Left cardiac atrium (tissue), 4 donors: ENCODE data around the gene UGT1A4. TPM values are rescaled to one million over a fixed set of nuclear protein-coding genes. Genes with fewer than 3 reads are reported as not detected.
"Not testable (repeated sequence)": the region's sequence is repeated elsewhere in the genome, so short reads cannot be mapped to it uniquely, and the experiment has no call there.

Experiments used
- ATAC-seq, 2 donors: fragments of 200-7000 bp; cut with Tn5 transposase; one replicate each; pipeline ENCODE4 v1.9.1; 2020; ENCODE audit warnings: mild to moderate bottlenecking in 2 of 2, moderate library complexity in 2 of 2
- DNase-seq: peaks from one replicate; pipeline ENCODE4 v3.0.0-alpha.2; 2020
- intact Hi-C, 2 donors: fragments of 100-400 bp; cut with DNase I; formaldehyde crosslinking; loops; one replicate each; pipeline versions ENCODE4 v1.14.1 to v1.15.1; 2022 to 2023
- total RNA-seq, 2 donors: library from RNA; stranded (reverse); fragmentation: NEBNext Ultra II Directional; extraction: Animal tissue kit (Norgen Biotek cat#: 25700); gene quantifications; one replicate each; pipeline ENCODE4 v1.2.1, GENCODE V29; 2021
- donor health status: DM: no; HTN: yes; CAD: no.
- donor health status: DM: no; HTN: yes; CAD: no; lungs with severe emphysema.
- donor health status: DM: yes; HTN: yes; CAD: no.
- donor health status: Dilated cardiomyopathy.

The UGT1A4 gene
- total RNA-seq, 2 donors from 2014 or later, result not detected

DNA sequence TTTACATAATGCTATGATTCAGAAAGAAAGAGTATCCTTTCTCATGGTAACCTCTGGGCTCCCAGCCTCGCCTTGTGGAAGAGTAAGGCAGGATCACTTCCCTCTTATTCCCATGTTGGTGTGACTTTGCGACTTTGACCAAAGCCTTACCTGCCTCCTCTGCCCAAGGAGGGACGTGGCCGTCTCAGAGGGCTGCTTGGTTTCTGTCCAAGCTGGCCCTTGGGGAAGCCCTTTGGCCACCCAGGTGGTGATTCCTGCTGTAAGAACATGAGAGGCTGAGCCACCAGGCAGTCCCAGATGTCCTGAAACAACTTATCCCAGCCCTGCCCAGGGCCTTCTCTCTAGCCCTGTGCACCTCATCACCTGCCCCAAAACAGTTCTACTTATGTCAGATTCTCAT, 19.8 kb upstream of the UGT1A4 start:
- intact Hi-C loops, result no loop called here
- ATAC-seq (no peak), DNase-seq (no peak)

- intact Hi-C loops, result no loop called here
- no peak for DNase-seq
- no peak for ATAC-seq
Measured at GRCh38 chr2:233699424-233700027, 19.0 kb upstream of the UGT1A4 start.

DNA sequence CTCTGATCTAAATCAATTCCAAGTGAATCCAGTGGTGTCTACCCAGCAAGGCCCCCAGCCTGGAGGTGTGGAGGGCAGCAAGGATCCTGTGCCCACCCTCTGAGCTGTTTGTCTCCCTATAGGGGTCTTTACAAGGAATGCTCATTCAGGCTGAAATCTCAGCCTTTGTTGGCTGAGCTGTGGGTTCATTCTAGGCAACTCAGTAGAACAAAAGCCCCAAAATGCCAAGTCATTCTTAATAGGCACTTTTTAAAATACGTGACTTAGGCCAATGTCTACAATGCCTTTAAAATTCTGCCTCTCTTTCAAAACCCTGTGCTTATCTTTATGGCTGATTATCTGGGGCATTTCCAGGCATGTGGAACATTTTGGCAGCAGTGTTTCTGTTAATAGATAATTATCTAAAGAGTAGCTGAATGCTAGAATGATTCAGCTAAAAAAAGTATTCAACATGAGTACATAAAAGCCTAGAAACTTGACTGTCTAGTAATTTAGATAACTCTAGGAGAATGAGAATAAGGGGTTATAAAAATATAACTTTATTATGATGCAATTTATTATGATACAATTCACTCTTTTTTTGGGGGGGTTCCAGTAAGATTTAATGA, 18.4 kb upstream of the UGT1A4 start:
- DNase-seq (no peak), ATAC-seq (peak in 1 of 2 donors; percentile 44)
- intact Hi-C loops, result no loop called here

DNA sequence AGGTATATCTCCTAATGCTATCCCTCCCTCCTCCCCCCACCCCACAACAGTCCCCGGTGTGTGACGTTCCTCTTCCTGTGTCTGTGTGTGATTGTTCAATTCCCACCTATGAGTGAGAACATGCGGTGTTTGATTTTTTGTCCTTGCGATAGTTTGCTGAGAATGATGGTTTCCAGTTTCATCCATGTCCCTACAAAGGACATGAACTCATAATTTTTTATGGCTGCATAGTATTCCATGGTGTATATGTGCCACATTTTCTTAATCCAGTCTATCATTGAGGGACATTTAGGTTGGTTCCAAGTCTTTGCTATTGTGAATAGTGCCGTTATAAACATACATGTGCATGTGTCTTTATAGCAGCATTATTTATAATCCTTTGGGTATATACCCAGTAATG, 17.7 kb upstream of the UGT1A4 start:
- DNase-seq, intact Hi-C loops, ATAC-seq: not testable (repeated sequence)

- intact Hi-C loops, result no loop called here
- ATAC-seq, result no peak
- no peak for DNase-seq
Measured at GRCh38 chr2:233702238-233702637, 16.3 kb upstream of the UGT1A4 start.

- ATAC-seq, result peak in 1 of 2 donors; percentile 75
- intact Hi-C loops, result no loop called here
- no peak for DNase-seq
Measured at GRCh38 chr2:233705911-233706506, 12.5 kb upstream of the UGT1A4 start.

DNA sequence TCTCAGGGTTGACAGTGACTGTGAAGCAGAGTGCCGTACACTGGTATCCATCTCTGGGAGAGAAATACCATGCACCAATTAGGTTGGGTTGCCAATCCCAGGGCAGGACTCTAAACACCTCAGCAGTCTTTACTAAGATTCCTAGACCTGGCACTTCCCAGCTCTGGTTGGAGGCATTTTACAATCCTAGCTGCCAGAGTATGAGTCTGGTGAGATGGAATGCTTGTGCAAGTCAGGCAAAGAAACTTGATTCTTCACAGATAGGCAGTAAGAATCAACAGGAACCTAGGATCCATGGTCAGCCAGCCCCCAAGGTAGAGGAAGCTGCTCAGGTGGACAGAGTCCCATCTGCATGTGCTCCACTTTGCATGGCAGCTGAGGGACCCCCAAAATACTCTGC, 11.8 kb upstream of the UGT1A4 start:
- peak in 1 of 2 donors; percentile 78 for ATAC-seq
- intact Hi-C loops, result no loop called here
- DNase-seq, result no peak

GRCh38 chr2:233707940-233708644, 10.4 kb upstream of the UGT1A4 start:
- intact Hi-C loops, result no loop called here
- DNase-seq, result no peak
- ATAC-seq, result no peak

DNA sequence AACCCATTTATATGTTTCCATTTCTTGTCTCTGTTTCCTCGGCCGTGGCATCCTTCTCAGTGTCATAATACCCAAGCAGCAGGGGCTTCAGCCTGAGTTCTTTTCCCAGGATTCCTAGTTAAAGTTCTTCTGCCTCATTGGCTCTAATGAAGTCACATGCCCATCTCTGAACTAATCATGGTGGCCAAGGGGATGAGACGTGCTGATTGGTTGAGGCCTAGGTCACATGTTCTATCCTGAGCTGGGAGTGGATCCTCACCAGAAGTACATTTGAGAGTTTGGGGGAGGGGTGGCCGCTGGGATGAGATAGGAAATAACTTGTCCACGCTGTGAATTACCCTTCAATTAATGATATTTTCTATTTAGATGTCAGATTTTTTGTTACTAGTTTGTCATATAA, 9.6 kb upstream of the UGT1A4 start:
- intact Hi-C loops, result no loop called here
- ATAC-seq (no peak), DNase-seq (no peak)

GRCh38 chr2:233711312-233712008, 7.1 kb upstream of the UGT1A4 start:
- intact Hi-C loops, result no loop called here
- peak; percentile 78 for DNase-seq
- ATAC-seq, result peak; percentile 78 to 90

- intact Hi-C loops, result no loop called here
- ATAC-seq (no peak), DNase-seq (no peak)
Measured at GRCh38 chr2:233712611-233713261, 5.8 kb upstream of the UGT1A4 start, which contains the start of gene UGT1A5. Gene UGT1A5 (plus strand): TSS chr2:233712907. CDS start chr2:233712992, 85 bp downstream.

DNA sequence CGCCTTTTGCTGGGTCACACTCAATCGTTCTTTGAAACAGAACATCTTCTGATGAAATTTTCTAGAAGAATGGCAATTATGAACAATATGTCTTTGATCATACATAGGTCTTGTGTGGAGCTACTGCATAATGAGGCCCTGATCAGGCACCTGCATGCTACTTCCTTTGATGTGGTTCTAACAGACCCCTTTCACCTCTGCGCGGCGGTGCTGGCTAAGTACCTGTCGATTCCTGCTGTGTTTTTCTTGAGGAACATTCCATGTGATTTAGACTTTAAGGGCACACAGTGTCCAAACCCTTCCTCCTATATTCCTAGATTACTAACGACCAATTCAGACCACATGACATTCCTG, 5.3 kb upstream of the UGT1A4 start:
- ATAC-seq, result no peak
- intact Hi-C loops, result no loop called here
- no peak for DNase-seq

- intact Hi-C loops, result no loop called here
- ATAC-seq (no peak), DNase-seq (no peak)
Measured at GRCh38 chr2:233714121-233714520, 4.4 kb upstream of the UGT1A4 start.

GRCh38 chr2:233728723-233729301, 10.3 kb downstream of the UGT1A4 start, which contains the start of gene UGT1A3:
Gene UGT1A3 (plus strand): TSS chr2:233729042. CDS start chr2:233729127, 85 bp downstream.
- intact Hi-C loops, result no loop called here
- ATAC-seq (no peak), DNase-seq (no peak)

GRCh38 chr2:233736868-233737653, 18.5 kb downstream of the UGT1A4 start:
- ATAC-seq, DNase-seq, intact Hi-C loops: not testable (repeated sequence)

GRCh38 chr2:233740870-233741269, 22.3 kb downstream of the UGT1A4 start:
- ATAC-seq, result no peak
- intact Hi-C loops, result no loop called here
- DNase-seq, result no peak

GRCh38 chr2:233743464-233744259, 25.1 kb downstream of the UGT1A4 start:
- DNase-seq (no peak), ATAC-seq (no peak)
- intact Hi-C loops, result no loop called here
